Heart right ventricle (tissue), 16 donors: ENCODE measurements around the gene AGER. TPM values are rescaled to one million over a fixed set of nuclear protein-coding genes. Genes with fewer than 3 reads are reported as not detected.

Experiments used
- ATAC-seq, 8 donors: fragments of 200-7000 bp; cut with Tn5 transposase; one replicate each; pipeline ENCODE4 v1.9.1; 2020; ENCODE audit warnings: mild to moderate bottlenecking in 8 of 8, moderate library complexity in 8 of 8, moderate number of reproducible peaks in 1 of 8
- DNase-seq, 2 donors: peaks; one replicate each; pipeline ENCODE4 v3.0.0-alpha.2; 2020
- H3K27ac ChIP-seq, 10 donors: fragments of 200-600 bp; sonication (generic) in 2 of 10; one replicate each; pipeline versions ENCODE4 v1.5.0 to v1.8.0; 2020 to 2022; ENCODE audit warnings: mild to moderate bottlenecking in 3 of 10
- H3K27me3 ChIP-seq, 7 donors: fragments of 200-600 bp; one replicate each; pipeline ENCODE4 v1.8.0; 2021 to 2022; ENCODE audit warnings: mild to moderate bottlenecking in 2 of 7
- H3K36me3 ChIP-seq, 9 donors: fragments of 200-600 bp; sonication (generic) in 1 of 9; one replicate each; pipeline versions ENCODE4 v1.5.0 to v1.8.0; 2020 to 2022; ENCODE audit warnings: mild to moderate bottlenecking in 2 of 9
- H3K4me1 ChIP-seq, 9 donors: fragments of 200-600 bp; sonication (generic) in 1 of 9; one replicate each; pipeline versions ENCODE4 v1.5.0 to v1.8.0; 2020 to 2022; ENCODE audit warnings: mild to moderate bottlenecking in 4 of 9
- H3K4me3 ChIP-seq, 10 donors: fragments of 200-600 bp; sonication (generic) in 2 of 10; one replicate each; pipeline versions ENCODE4 v1.5.0 to v1.8.0; 2020 to 2022; ENCODE audit warnings: mild to moderate bottlenecking in 7 of 10, moderate library complexity in 2 of 10
- H3K9me3 ChIP-seq, 11 donors: fragments of 200-600 bp in 10 of 11; sonication (generic) in 2 of 11; one replicate each; pipeline versions ENCODE4 v1.5.0 to v1.8.0; 2013 to 2022; ENCODE audit warnings: mild to moderate bottlenecking in 2 of 11, control low read depth in 1 of 11, moderate library complexity in 1 of 11
- CTCF ChIP-seq, 9 donors: fragments of 200-600 bp; sonication (generic) in 2 of 9; IDR thresholded peaks; one replicate each; pipeline versions ENCODE4 v1.5.0 to v1.8.0; 2021 to 2022; ENCODE audit warnings: antibody characterized with exemption in 9 of 9, mild to moderate bottlenecking in 5 of 9, moderate library complexity in 1 of 9
- WGBS, 2 donors: extraction: QIAGEN DNeasy Blood & Tissue Kit; methylation state at CpG; one replicate each; pipeline ENCODE4 v1.1.7; 2013; ENCODE audit warnings: inconsistent platforms in 1 of 2; 5-methylcytosine and 5-hydroxymethylcytosine counted together
- intact Hi-C, 10 donors: fragments of 100-400 bp; cut with DNase I; formaldehyde crosslinking; loops; one replicate each; pipeline versions ENCODE4 v1.11.1 to v1.14.2; 2022
- polyA plus RNA-seq, 2 donors: library from polyadenylated mRNA; stranded (reverse); fragments of 200-250 nt; gene quantifications; one replicate each; pipeline ENCODE4 v1.2.3, GENCODE V29; 2013
- total RNA-seq, 10 donors: library from RNA; stranded (reverse); fragmentation: NEBNext Ultra II Directional in 3 of 10; extraction: Animal tissue kit (Norgen Biotek cat#: 25700) in 3 of 10; gene quantifications; one replicate each; pipeline versions ENCODE4 v1.2.1 to v1.2.4, GENCODE V29; 2021 to 2023
- donor health status: Arrhythmogenic right ventricular cardiomyopathy.
- donor health status: ischemic (EF 13 %, LVEDD 7.1; RV severe dilation, severe dysfunction).
- donor health status: healthy with polysubstance abuse.
- donor health status: DM: no; HTN: yes; CAD: no.
- donor health status: DM: no; HTN: no; CAD: no.
- donor health status: ischemic (EF 25% LVEDD 6.9; RV normal size, moderate dysfunction).
- donor health status: ischemic (EF 25% LVEDD 5.7; RV mildly dilated, moderate dysfunction).
- donor health status: healthy.
- donor health status: DM: yes; HTN: yes; CAD: no.
- donor health status: Ischemic cardiomyopathy.
- donor health status: ischemic (EF 35%, LVEDD 5.7; RV mildly dilated, moderate dysfunction).
- donor health status: nonischemic (EF 11% LVEDD 7.7; RV severe dilation, severe dysfunction).
- donor health status: DM: yes; HTN: yes; CAD: no.
- donor health status: PGD.
- donor health status: ischemic (EF 29% LVEDD 5.4; RV normal size, mild dysfunction).
- donor health status: nonischemic (EF 23%, LVEDD 6.1; RV moderate dilation, normal function).

AGER gene
- total and polyA plus RNA-seq, 12 donors = 0.75 to 5.5 (median 3.1) TPM

GRCh38 chr6:32216285-32216684, 32.2 kb upstream of the AGER start:
- no peak for DNase-seq
- intact Hi-C loops = no loop called here
- ATAC-seq = no peak
- peaks cover 0 to 96% (median 0%) of the 10 kb centered on the region in 9 donors for H3K36me3 ChIP-seq
- peaks cover 0 to 8% (median 0%) of the 10 kb centered on the region in 9 donors for H3K4me1 ChIP-seq
- no peaks in the 10 kb centered on the region for H3K9me3 ChIP-seq
- no peak overlapping the region for H3K27ac ChIP-seq
- TF ChIP-seq CTCF (IDR thresholded peaks at IDR 0.05) = no peak
- 85% methylated on average over 10 of the region's 10 CpGs for WGBS, 2 donors
- H3K27me3 ChIP-seq = no peaks in the 10 kb centered on the region
- no peak overlapping the region for H3K4me3 ChIP-seq

GRCh38 chr6:32215617-32216016, 31.6 kb upstream of the AGER start:
- H3K27me3 ChIP-seq = no peaks in the 10 kb centered on the region
- WGBS, 2 donors = 94 to 98% methylated on average over 4 of the region's 4 CpGs
- no peak overlapping the region for H3K4me3 ChIP-seq
- peaks cover 0 to 2% (median 0%) of the 10 kb centered on the region in 9 donors for H3K4me1 ChIP-seq
- no peak overlapping the region for H3K27ac ChIP-seq
- DNase-seq (no peak), ATAC-seq (no peak)
- intact Hi-C loops = no loop called here
- peaks cover 0 to 96% (median 0%) of the 10 kb centered on the region in 9 donors for H3K36me3 ChIP-seq
- TF ChIP-seq CTCF (IDR thresholded peaks at IDR 0.05) = no peak
- no peaks in the 10 kb centered on the region for H3K9me3 ChIP-seq

GRCh38 chr6:32214126-32214525, 30.1 kb upstream of the AGER start:
- Histone ChIP-seq H3K4me1 (no peaks in the 10 kb centered on the region), H3K27me3 (no peaks in the 10 kb centered on the region), H3K27ac (no peak overlapping the region), H3K4me3 (no peak overlapping the region), H3K9me3 (no peaks in the 10 kb centered on the region), H3K36me3 (peaks cover 0 to 96% (median 0%) of the 10 kb centered on the region in 9 donors)
- no peak for TF ChIP-seq CTCF (IDR thresholded peaks at IDR 0.05)
- 83 to 95% methylated on average over 3 of the region's 3 CpGs for WGBS, 2 donors
- no peak for ATAC-seq
- intact Hi-C loops = no loop called here
- no peak for DNase-seq

- TF ChIP-seq CTCF (IDR thresholded peaks at IDR 0.05) = no peak
- no peak for DNase-seq
- Histone ChIP-seq H3K4me1 (no peaks in the 10 kb centered on the region), H3K9me3 (no peaks in the 10 kb centered on the region), H3K36me3 (peaks cover 0 to 96% (median 0%) of the 10 kb centered on the region in 9 donors), H3K27me3 (no peaks in the 10 kb centered on the region), H3K4me3 (no peak overlapping the region), H3K27ac (no peak overlapping the region)
- intact Hi-C loops = no loop called here
- no peak for ATAC-seq
- 87 to 90% methylated on average over 6 of the region's 6 CpGs for WGBS, 2 donors
Observed at GRCh38 chr6:32213649-32214048, 29.6 kb upstream of the AGER start.
